ENCODE data around the gene ACSF2. TPM values are rescaled to one million over a fixed set of nuclear protein-coding genes. Genes with fewer than 3 reads are reported as not detected.

The ACSF2 gene
- total and polyA plus RNA-seq, 4 donors = 10.1 to 50.7 (median 24.0) TPM

- no peaks in the 10 kb centered on the region for H3K9me3 ChIP-seq (ENCODE audit: control insufficient read depth, insufficient read depth, low read length)
- no peaks in the 10 kb centered on the region for H3K27me3 ChIP-seq (ENCODE audit: control insufficient read depth, insufficient read depth, low read length)
- no peak overlapping the region for H3K4me3 ChIP-seq (ENCODE audit: low read depth, low read length)
- no CpG with 5 or more reads among the region's 1 CpG for WGBS (ENCODE audit: insufficient coverage)
- DNase-seq (ENCODE audit: low read depth in 4 of 6, low spot score in 6 of 6) = peak in 1 of 6 donors; percentile 46
- no peak overlapping the region for H3K27ac ChIP-seq (ENCODE audit: low read depth, low read length)
- H3K36me3 ChIP-seq (ENCODE audit: control insufficient read depth, insufficient read depth, low read length) = peaks cover 10% of the 10 kb centered on the region
- H3K4me1 ChIP-seq (ENCODE audit: control insufficient read depth, insufficient read depth, low read length) = no peaks in the 10 kb centered on the region
These were observed 65.5 kb downstream of the ACSF2 start for GRCh38 chr17:50491505-50491904.

GRCh38 chr17:50492214-50492613 lies 66.2 kb downstream of the ACSF2 start:
- Histone ChIP-seq H3K27me3 (ENCODE audit: control insufficient read depth, insufficient read depth, low read length) (no peaks in the 10 kb centered on the region), H3K4me1 (ENCODE audit: control insufficient read depth, insufficient read depth, low read length) (no peaks in the 10 kb centered on the region), H3K4me3 (ENCODE audit: low read depth, low read length) (no peak overlapping the region), H3K9me3 (ENCODE audit: control insufficient read depth, insufficient read depth, low read length) (no peaks in the 10 kb centered on the region), H3K36me3 (ENCODE audit: control insufficient read depth, insufficient read depth, low read length) (peaks cover 9% of the 10 kb centered on the region), H3K27ac (ENCODE audit: low read depth, low read length) (no peak overlapping the region)
- WGBS (ENCODE audit: insufficient coverage) = no CpG with 5 or more reads among the region's 8 CpGs
- no peak for DNase-seq (ENCODE audit: low read depth in 4 of 6, low spot score in 6 of 6)

DNA sequence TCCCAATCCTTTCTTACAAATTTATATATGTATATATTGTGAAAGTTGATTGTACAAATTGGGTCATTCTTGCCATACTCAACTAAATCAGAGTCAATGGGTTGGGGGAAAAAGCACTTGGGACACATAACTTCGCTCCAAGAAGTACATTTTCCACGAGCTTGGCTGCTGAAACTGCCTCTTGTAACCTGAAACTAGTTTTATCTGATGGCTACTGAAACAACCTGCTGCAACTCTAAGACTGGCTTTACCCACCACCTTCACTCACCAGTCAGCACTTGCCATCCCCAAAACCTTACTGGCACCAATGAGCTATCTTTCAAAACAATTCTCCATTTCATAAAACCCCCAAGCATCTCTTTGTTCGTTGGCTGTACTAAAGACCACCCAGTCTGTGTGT lies 67.7 kb downstream of the ACSF2 start:
- DNase-seq (ENCODE audit: low read depth in 4 of 6, low spot score in 6 of 6) = no peak
- Histone ChIP-seq H3K4me3 (ENCODE audit: low read depth, low read length) (no peak overlapping the region), H3K9me3 (ENCODE audit: control insufficient read depth, insufficient read depth, low read length) (no peaks in the 10 kb centered on the region), H3K4me1 (ENCODE audit: control insufficient read depth, insufficient read depth, low read length) (no peaks in the 10 kb centered on the region), H3K27ac (ENCODE audit: low read depth, low read length) (no peak overlapping the region), H3K36me3 (ENCODE audit: control insufficient read depth, insufficient read depth, low read length) (no peaks in the 10 kb centered on the region), H3K27me3 (ENCODE audit: control insufficient read depth, insufficient read depth, low read length) (no peaks in the 10 kb centered on the region)
- WGBS (ENCODE audit: insufficient coverage) = 60% methylated on average over 2 of the region's 3 CpGs

- 92% methylated on average over 2 of the region's 8 CpGs for WGBS (ENCODE audit: insufficient coverage)
- Histone ChIP-seq H3K36me3 (ENCODE audit: control insufficient read depth, insufficient read depth, low read length) (no peaks in the 10 kb centered on the region), H3K4me3 (ENCODE audit: low read depth, low read length) (no peak overlapping the region), H3K9me3 (ENCODE audit: control insufficient read depth, insufficient read depth, low read length) (no peaks in the 10 kb centered on the region), H3K27ac (ENCODE audit: low read depth, low read length) (no peak overlapping the region), H3K27me3 (ENCODE audit: control insufficient read depth, insufficient read depth, low read length) (no peaks in the 10 kb centered on the region), H3K4me1 (ENCODE audit: control insufficient read depth, insufficient read depth, low read length) (no peaks in the 10 kb centered on the region)
- no peak for DNase-seq (ENCODE audit: low read depth in 4 of 6, low spot score in 6 of 6)
These were observed 69.3 kb downstream of the ACSF2 start for GRCh38 chr17:50495217-50495823.

GRCh38 chr17:50495918-50496317 lies 69.9 kb downstream of the ACSF2 start:
- Histone ChIP-seq H3K27ac (ENCODE audit: low read depth, low read length) (no peak overlapping the region), H3K9me3 (ENCODE audit: control insufficient read depth, insufficient read depth, low read length) (no peaks in the 10 kb centered on the region), H3K4me1 (ENCODE audit: control insufficient read depth, insufficient read depth, low read length) (no peaks in the 10 kb centered on the region), H3K36me3 (ENCODE audit: control insufficient read depth, insufficient read depth, low read length) (no peaks in the 10 kb centered on the region), H3K27me3 (ENCODE audit: control insufficient read depth, insufficient read depth, low read length) (no peaks in the 10 kb centered on the region), H3K4me3 (ENCODE audit: low read depth, low read length) (no peak overlapping the region)
- no peak for DNase-seq (ENCODE audit: low read depth in 4 of 6, low spot score in 6 of 6)
- WGBS (ENCODE audit: insufficient coverage) = 96% methylated on average over 3 of the region's 8 CpGs

- Histone ChIP-seq H3K27me3 (ENCODE audit: control insufficient read depth, insufficient read depth, low read length) (no peaks in the 10 kb centered on the region), H3K4me3 (ENCODE audit: low read depth, low read length) (no peak overlapping the region), H3K36me3 (ENCODE audit: control insufficient read depth, insufficient read depth, low read length) (no peaks in the 10 kb centered on the region), H3K27ac (ENCODE audit: low read depth, low read length) (no peak overlapping the region), H3K4me1 (ENCODE audit: control insufficient read depth, insufficient read depth, low read length) (no peaks in the 10 kb centered on the region), H3K9me3 (ENCODE audit: control insufficient read depth, insufficient read depth, low read length) (no peaks in the 10 kb centered on the region)
- WGBS (ENCODE audit: insufficient coverage) = 79% methylated on average over 5 of the region's 7 CpGs
- no peak for DNase-seq (ENCODE audit: low read depth in 4 of 6, low spot score in 6 of 6)
These were observed 72.2 kb downstream of the ACSF2 start for GRCh38 chr17:50498021-50498874.

DNA sequence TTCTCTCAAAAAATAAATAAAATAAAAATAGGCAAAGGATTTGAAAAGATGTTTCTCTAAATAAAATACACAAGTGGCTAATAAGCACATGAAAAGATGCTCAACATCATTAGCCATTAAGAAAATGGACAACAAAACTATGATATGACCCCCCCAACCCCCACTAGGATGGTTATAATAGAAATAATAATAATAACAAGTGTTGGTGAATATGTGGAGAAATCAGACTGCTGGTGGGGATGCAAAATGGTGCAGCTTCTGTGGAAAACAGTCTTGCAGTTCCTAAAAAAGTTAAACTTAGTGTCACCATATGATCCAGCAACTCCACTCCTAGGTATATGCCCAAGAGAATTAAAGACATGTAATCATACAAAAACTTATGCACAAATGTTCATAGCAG lies 73.3 kb downstream of the ACSF2 start:
- Histone ChIP-seq H3K36me3 (ENCODE audit: control insufficient read depth, insufficient read depth, low read length) (no peaks in the 10 kb centered on the region), H3K4me3 (ENCODE audit: low read depth, low read length) (no peak overlapping the region), H3K4me1 (ENCODE audit: control insufficient read depth, insufficient read depth, low read length) (no peaks in the 10 kb centered on the region), H3K27me3 (ENCODE audit: control insufficient read depth, insufficient read depth, low read length) (no peaks in the 10 kb centered on the region), H3K27ac (ENCODE audit: low read depth, low read length) (no peak overlapping the region), H3K9me3 (ENCODE audit: control insufficient read depth, insufficient read depth, low read length) (no peaks in the 10 kb centered on the region)
- DNase-seq (ENCODE audit: low read depth in 4 of 6, low spot score in 6 of 6) = no peak

- no peaks in the 10 kb centered on the region for H3K36me3 ChIP-seq (ENCODE audit: control insufficient read depth, insufficient read depth, low read length)
- H3K4me1 ChIP-seq (ENCODE audit: control insufficient read depth, insufficient read depth, low read length) = no peaks in the 10 kb centered on the region
- H3K9me3 ChIP-seq (ENCODE audit: control insufficient read depth, insufficient read depth, low read length) = no peaks in the 10 kb centered on the region
- no peak overlapping the region for H3K4me3 ChIP-seq (ENCODE audit: low read depth, low read length)
- no peak for DNase-seq (ENCODE audit: low read depth in 4 of 6, low spot score in 6 of 6)
- 100% methylated on average over 2 of the region's 2 CpGs for WGBS (ENCODE audit: insufficient coverage)
- H3K27me3 ChIP-seq (ENCODE audit: control insufficient read depth, insufficient read depth, low read length) = no peaks in the 10 kb centered on the region
- H3K27ac ChIP-seq (ENCODE audit: low read depth, low read length) = no peak overlapping the region
These were observed 73.7 kb downstream of the ACSF2 start for GRCh38 chr17:50499721-50500120.

DNA sequence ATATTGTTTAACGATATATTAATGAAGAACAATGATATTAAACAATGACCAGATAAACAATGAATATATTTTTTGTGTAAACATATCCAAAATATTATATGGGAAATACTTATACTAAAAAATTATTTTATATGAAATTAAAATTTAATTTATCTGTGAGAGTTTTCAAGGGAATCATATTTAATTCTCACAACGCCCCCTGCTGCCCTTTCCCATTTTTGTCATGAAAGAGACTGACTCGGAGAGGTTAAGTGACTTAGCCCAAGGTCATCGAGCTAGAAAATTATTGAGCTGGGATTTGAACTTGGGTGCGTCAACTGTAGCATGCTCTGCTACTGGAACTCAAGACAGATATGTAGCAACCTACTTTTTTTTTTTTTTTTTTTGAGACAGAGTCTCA lies 75.0 kb downstream of the ACSF2 start:
- DNase-seq (ENCODE audit: low read depth in 4 of 6, low spot score in 6 of 6) = peak in 1 of 6 donors; percentile 29
- Histone ChIP-seq H3K4me3 (ENCODE audit: low read depth, low read length) (no peak overlapping the region), H3K4me1 (ENCODE audit: control insufficient read depth, insufficient read depth, low read length) (no peaks in the 10 kb centered on the region), H3K9me3 (ENCODE audit: control insufficient read depth, insufficient read depth, low read length) (no peaks in the 10 kb centered on the region), H3K27me3 (ENCODE audit: control insufficient read depth, insufficient read depth, low read length) (no peaks in the 10 kb centered on the region), H3K27ac (ENCODE audit: low read depth, low read length) (no peak overlapping the region), H3K36me3 (ENCODE audit: control insufficient read depth, insufficient read depth, low read length) (no peaks in the 10 kb centered on the region)
- whole genome bisulfite sequencing (ENCODE audit: insufficient coverage) = 80% methylated on average over 1 of the region's 5 CpGs

Data from spinal cord (tissue), 10 donors.